Measurements from ENCODE around the gene PNLIPRP3. TPM values are rescaled to one million over a fixed set of nuclear protein-coding genes. Genes with fewer than 3 reads are reported as not detected.

PNLIPRP3 gene
- total RNA-seq (2022; extraction: Qiagen RNA extraction) = 0.03 to 0.05 TPM in 2 of 5 replicates, not detected in the others

DNA sequence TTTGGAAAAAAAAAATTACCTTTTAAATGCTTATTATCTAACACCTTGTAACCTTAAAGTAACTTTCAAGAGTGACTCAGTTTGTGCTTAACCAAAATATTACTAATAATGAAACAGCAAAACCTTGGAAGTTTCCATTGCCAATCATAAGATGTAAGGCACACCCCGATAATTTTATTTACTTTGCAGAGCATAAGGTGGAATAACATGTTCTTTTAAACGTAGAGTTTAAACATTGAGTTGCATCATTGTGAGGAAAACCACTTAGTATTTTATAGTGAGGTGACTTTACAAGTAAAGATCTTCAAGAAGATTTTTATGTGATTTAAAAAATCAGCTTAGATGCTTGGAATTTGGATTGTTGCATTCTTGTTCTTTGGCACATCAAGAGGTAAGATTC lies at the start of gene PNLIPRP3:
Gene PNLIPRP3, plus strand, starts transcription at position 177 of the 400 bp plus-strand sequence. Its CDS starts 166 bp downstream, at position 343.

Other genes starting within 250 kb of the PNLIPRP3 start
- gene GFRA1, start 154.6 kb upstream of the PNLIPRP3 start, total RNA-seq (2022; extraction: Qiagen RNA extraction) = 7.7 to 10.4 TPM (median 10.3 TPM) in 5 replicates
- gene CCDC172, start 103.4 kb upstream of the PNLIPRP3 start, total RNA-seq (2022; extraction: Qiagen RNA extraction) = not detected in 5 replicates
- 0.07 to 0.09 TPM in 2 of 5 replicates, not detected in the others for gene PNLIP, start 118.1 kb downstream of the PNLIPRP3 start, total RNA-seq (2022; extraction: Qiagen RNA extraction)
- gene PNLIPRP1, start 163.1 kb downstream of the PNLIPRP3 start, total RNA-seq (2022; extraction: Qiagen RNA extraction) = not detected in 5 replicates
- gene PNLIPRP2, start 193.1 kb downstream of the PNLIPRP3 start, total RNA-seq (2022; extraction: Qiagen RNA extraction) = 0.07 to 0.30 TPM (median 0.09 TPM) in 4 of 5 replicates, not detected in the other